CD4-positive, alpha-beta T cell (primary cell): ENCODE data around the gene SCAF8. TPM values are rescaled to one million over a fixed set of nuclear protein-coding genes. Genes with fewer than 3 reads are reported as not detected.

Source experiments
- ATAC-seq: fragments of 200-7000 bp; cut with Tn5 transposase; one replicate; pipeline ENCODE4 v1.10.0; 2022; ENCODE audit warnings: mild to moderate bottlenecking; ENCODE audit not compliant: poor library complexity
- CTCF ChIA-PET: fragments of 350-600 bp; sonication (Branson Sonifier 250); formaldehyde crosslinking; loops from one replicate; lab custom pipeline; 2021; ENCODE audit warnings: antibody characterized with exemption, inconsistent platforms; lab: Charles Lee
- POLR2A ChIA-PET: fragments of 350-600 bp; sonication (Branson Sonifier 250); formaldehyde crosslinking; loops from one replicate; lab custom pipeline; 2021; ENCODE audit warnings: antibody characterized with exemption, inconsistent platforms; lab: Charles Lee
- DNase-seq, 14 experiments: peaks; one replicate each; pipeline ENCODE4 v3.0.0-alpha.2; 2013 to 2020; ENCODE audit warnings: mixed read lengths in 2 of 14
- H3K27ac ChIP-seq, 2 donors: one replicate each; pipeline versions ENCODE4 v1.5.1 to v1.7.0; 2013; ENCODE audit warnings: low read length in 2 of 2, low read depth in 1 of 2, mild to moderate bottlenecking in 1 of 2
- H3K27me3 ChIP-seq, 2 experiments: 1 replicate in 1 of 2; 2 replicates in 1 of 2; pipeline versions ENCODE4 v1.6.1 to v1.7.0; 2013; ENCODE audit warnings: low read length in 2 of 2, control low read depth in 1 of 2, mild to moderate bottlenecking in 1 of 2, moderate library complexity in 1 of 2; ENCODE audit not compliant: insufficient read depth in 2 of 2, control insufficient read depth in 1 of 2
- H3K36me3 ChIP-seq: one replicate; pipeline ENCODE4 v1.6.1; 2013; ENCODE audit warnings: low read length, control low read depth; ENCODE audit not compliant: insufficient read depth
- H3K4me1 ChIP-seq: one replicate; pipeline ENCODE4 v1.6.1; 2013; ENCODE audit warnings: low read length, control low read depth; ENCODE audit not compliant: insufficient read depth
- H3K4me3 ChIP-seq: one replicate; pipeline ENCODE4 v1.5.1; 2013; ENCODE audit warnings: mild to moderate bottlenecking, low read length, moderate library complexity
- H3K9me3 ChIP-seq, 2 experiments: 1 replicate in 1 of 2; 2 replicates in 1 of 2; pipeline versions ENCODE4 v1.6.1 to v1.7.0; 2013; ENCODE audit warnings: low read length in 2 of 2, mild to moderate bottlenecking in 2 of 2, control low read depth in 1 of 2, moderate library complexity in 1 of 2; ENCODE audit not compliant: control insufficient read depth in 1 of 2, insufficient read depth in 1 of 2
- H3K27ac Mint-ChIP-seq: one replicate; pipeline ENCODE4 v1.8.0; 2020; ENCODE audit warnings: mixed read lengths
- H3K27me3 Mint-ChIP-seq: one replicate; pipeline ENCODE4 v1.8.0; 2021; ENCODE audit warnings: mixed read lengths
- H3K36me3 Mint-ChIP-seq: one replicate; pipeline ENCODE4 v1.8.0; 2021; ENCODE audit warnings: low read depth, mixed read lengths
- H3K4me1 Mint-ChIP-seq: one replicate; pipeline ENCODE4 v1.8.0; 2021; ENCODE audit warnings: low read depth, mixed read lengths
- H3K4me3 Mint-ChIP-seq: one replicate; pipeline ENCODE4 v1.8.0; 2020; ENCODE audit warnings: mild to moderate bottlenecking, mixed read lengths
- H3K9me3 Mint-ChIP-seq: one replicate; pipeline ENCODE4 v1.8.0; 2020; ENCODE audit warnings: mixed read lengths
- CTCF ChIP-seq: fragments of 200-600 bp; IDR thresholded peaks from one replicate; pipeline ENCODE4 v1.8.0; 2022; ENCODE audit warnings: antibody characterized with exemption, mild to moderate bottlenecking
- intact Hi-C, 2 experiments: fragments of 100-400 bp; cut with DNase I in 1 of 2; cut with micrococcal nuclease in 1 of 2; formaldehyde crosslinking; loops; one replicate each; pipeline versions ENCODE4 v1.15.1 to v1.9.0; 2023 to 2025; cut with DNase I, micrococcal nuclease
- total RNA-seq, 174 experiments: library from RNA in 2 of 174; stranded (reverse) in 2 of 174; gene quantifications; one replicate each; pipeline ENCODE4 v1.2.3 and lab custom pipeline; 2021 to 2026

The SCAF8 gene
- total RNA-seq, 2 experiments from 2014 or later = 82.6 to 83.8 TPM

- intact Hi-C loops = no loop called here
- H3K4me3 Mint-ChIP-seq = no peak overlapping the region
- peaks cover 52% of the 10 kb centered on the region for H3K4me1 Mint-ChIP-seq
- TF ChIP-seq CTCF = no peak
- no peak overlapping the region for H3K27ac Mint-ChIP-seq
- no peak overlapping the region for H3K27ac ChIP-seq
- H3K9me3 Mint-ChIP-seq = no peaks in the 10 kb centered on the region
- H3K36me3 ChIP-seq = peaks cover 5% of the 10 kb centered on the region
- no peak for ATAC-seq
- no peak for DNase-seq
- ChIA-PET POLR2A (interaction anchor here (0.7 kb wide), 1 partner anchor 275 kb away, joined by 3 read pairs; no protein-coding TSS in a partner anchor), CTCF (no interaction called here)
- H3K27me3 ChIP-seq = no peaks in the 10 kb centered on the region
- peaks cover 46% of the 10 kb centered on the region for H3K36me3 Mint-ChIP-seq
- H3K4me3 ChIP-seq = no peak overlapping the region
- H3K9me3 ChIP-seq = no peaks in the 10 kb centered on the region
- no peaks in the 10 kb centered on the region for H3K4me1 ChIP-seq
- H3K27me3 Mint-ChIP-seq = no peaks in the 10 kb centered on the region
Measured at GRCh38 chr6:154849475-154849874, 116.3 kb downstream of the SCAF8 start.

- ChIA-PET POLR2A (no interaction called here), CTCF (no interaction called here)
- Histone ChIP-seq H3K4me3 (no peak overlapping the region), H3K27me3 (no peaks in the 10 kb centered on the region), H3K4me1 (no peaks in the 10 kb centered on the region), H3K27ac (no peak overlapping the region), H3K36me3 (peaks cover 5% of the 10 kb centered on the region), H3K9me3 (no peaks in the 10 kb centered on the region)
- H3K36me3 Mint-ChIP-seq = peaks cover 42% of the 10 kb centered on the region
- H3K4me1 Mint-ChIP-seq = peaks cover 24% of the 10 kb centered on the region
- TF ChIP-seq CTCF = no peak
- intact Hi-C loops = no loop called here
- no peak overlapping the region for H3K4me3 Mint-ChIP-seq
- H3K27ac Mint-ChIP-seq = no peak overlapping the region
- no peaks in the 10 kb centered on the region for H3K9me3 Mint-ChIP-seq
- DNase-seq (no peak), ATAC-seq (no peak)
- H3K27me3 Mint-ChIP-seq = no peaks in the 10 kb centered on the region
Measured at GRCh38 chr6:154852687-154853086, 119.5 kb downstream of the SCAF8 start.

GRCh38 chr6:154857529-154857928 is 124.3 kb downstream of the SCAF8 start:
- Mint-ChIP-seq H3K4me3 (no peak overlapping the region), H3K27me3 (no peaks in the 10 kb centered on the region), H3K4me1 (peaks cover 8% of the 10 kb centered on the region), H3K27ac (no peak overlapping the region), H3K36me3 (peaks cover 20% of the 10 kb centered on the region), H3K9me3 (no peaks in the 10 kb centered on the region)
- intact Hi-C loops = no loop called here
- ChIA-PET POLR2A (no interaction called here), CTCF (no interaction called here)
- Histone ChIP-seq H3K36me3 (no peaks in the 10 kb centered on the region), H3K27ac (no peak overlapping the region), H3K4me1 (no peaks in the 10 kb centered on the region), H3K9me3 (no peaks in the 10 kb centered on the region), H3K4me3 (no peak overlapping the region), H3K27me3 (no peaks in the 10 kb centered on the region)
- DNase-seq = no peak
- ATAC-seq = no peak
- no peak for TF ChIP-seq CTCF
